PFSK-1 (cell line): ENCODE results near the gene MAPK1.

ENCODE experiments used
- FOXP2 ChIP-seq: optimal IDR thresholded peaks from 2 replicates; pipeline ENCODE3; 2011; ENCODE audit warnings: borderline replicate concordance, control low read depth, inconsistent platforms; ENCODE audit not compliant: insufficient read depth; ENCODE audit errors: extremely low read length, extremely low read depth
- POLR2AphosphoS5 ChIP-seq: IDR thresholded peaks from 2 replicates; pipeline ENCODE4 v1.6.1; 2012; ENCODE audit warnings: low read depth, mild to moderate bottlenecking, control low read depth, low read length, moderate library complexity
- REST ChIP-seq, 2 experiments: IDR thresholded peaks; 2 replicates each; pipeline versions ENCODE4 v1.6.1 to v1.8.0; 2011 to 2012; ENCODE audit warnings: low read depth in 2 of 2, low read length in 2 of 2, control low read depth in 1 of 2, inconsistent platforms in 1 of 2, mild to moderate bottlenecking in 1 of 2, moderate library complexity in 1 of 2; ENCODE audit not compliant: insufficient read depth in 1 of 2
- SIN3A ChIP-seq: IDR thresholded peaks from 2 replicates; pipeline ENCODE4 v1.6.1; 2012; ENCODE audit warnings: mild to moderate bottlenecking, low read length, moderate library complexity, borderline replicate concordance; ENCODE audit not compliant: insufficient read depth
- TAF1 ChIP-seq: IDR thresholded peaks from 2 replicates; pipeline ENCODE4 v1.6.1; 2012; ENCODE audit warnings: low read length, control low read depth, borderline replicate concordance; ENCODE audit not compliant: insufficient read depth

MAPK1 gene

DNA sequence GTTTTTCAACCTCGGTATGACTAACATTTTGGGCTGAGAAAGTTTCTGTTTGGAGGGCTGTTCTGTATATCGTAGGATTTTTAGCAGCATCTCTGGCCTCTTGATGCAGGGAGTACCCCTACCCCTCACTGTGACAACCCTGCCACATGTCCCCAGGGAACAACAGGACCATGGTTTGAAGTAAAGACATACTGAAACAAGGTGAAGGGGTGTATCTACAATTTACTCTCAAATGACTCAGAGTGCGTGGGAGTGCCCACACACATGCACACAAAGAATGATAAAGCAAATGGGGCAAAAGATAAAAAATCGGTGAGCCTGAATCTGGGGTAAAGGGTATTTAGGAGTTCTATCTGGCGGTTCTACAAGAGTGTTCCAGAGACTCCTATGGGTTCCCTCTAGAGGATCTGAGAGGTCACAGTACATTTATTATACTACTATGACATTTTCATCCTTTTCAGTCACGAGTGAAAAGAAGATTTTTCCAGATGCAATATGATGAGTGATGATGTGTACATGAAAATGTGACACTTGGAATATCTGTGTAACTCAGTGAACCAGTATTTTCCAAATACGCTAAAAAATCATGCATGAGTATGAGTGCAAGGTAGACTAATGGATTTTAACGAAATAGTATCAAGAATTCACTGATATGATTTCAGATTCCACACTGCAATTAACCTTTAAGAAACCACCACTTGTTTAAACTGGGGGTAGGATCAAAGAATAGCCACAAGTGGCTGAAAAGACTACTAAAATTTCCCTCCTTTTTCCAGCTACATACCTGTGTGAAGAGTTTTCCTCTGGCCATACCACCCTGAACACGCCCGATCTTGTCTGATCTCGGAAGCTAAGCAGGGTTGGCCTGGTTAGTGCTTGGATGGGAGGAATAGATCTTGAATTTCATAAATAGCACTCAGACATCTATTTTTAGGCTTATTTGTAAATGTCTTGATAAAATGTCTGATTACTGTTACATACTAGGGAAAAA lies 75.5 kb downstream of the MAPK1 start:
- TF ChIP-seq SIN3A = no peak

DNA sequence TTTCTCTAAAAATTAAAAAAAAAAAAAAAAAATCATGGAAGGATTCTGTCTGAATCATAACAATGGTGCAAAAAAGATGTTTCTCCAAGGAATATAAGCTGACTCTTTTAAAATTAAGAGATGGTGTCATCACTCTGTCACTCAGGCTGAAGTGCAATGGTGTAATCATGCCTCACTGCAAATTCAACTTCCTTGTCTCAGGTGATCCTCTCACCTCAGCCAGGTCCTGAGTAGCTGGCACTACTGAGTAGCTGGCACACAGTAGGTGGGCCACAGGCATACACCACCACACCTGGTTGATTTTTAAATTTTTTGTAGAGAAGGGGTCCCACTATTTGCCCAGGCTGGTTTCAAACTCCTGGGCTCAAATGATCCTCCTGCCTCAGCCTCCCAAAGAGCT lies 77.1 kb downstream of the MAPK1 start:
- TF ChIP-seq SIN3A = no peak
- TF ChIP-seq TAF1 = no peak
- no peak for TF ChIP-seq POLR2AphosphoS5
- no peak for TF ChIP-seq FOXP2
- TF ChIP-seq REST (IDR thresholded peaks at IDR 0.05; ENCODE audit: insufficient read depth in 1 of 2, low read depth in 2 of 2, low read length in 2 of 2) = no peak

DNA sequence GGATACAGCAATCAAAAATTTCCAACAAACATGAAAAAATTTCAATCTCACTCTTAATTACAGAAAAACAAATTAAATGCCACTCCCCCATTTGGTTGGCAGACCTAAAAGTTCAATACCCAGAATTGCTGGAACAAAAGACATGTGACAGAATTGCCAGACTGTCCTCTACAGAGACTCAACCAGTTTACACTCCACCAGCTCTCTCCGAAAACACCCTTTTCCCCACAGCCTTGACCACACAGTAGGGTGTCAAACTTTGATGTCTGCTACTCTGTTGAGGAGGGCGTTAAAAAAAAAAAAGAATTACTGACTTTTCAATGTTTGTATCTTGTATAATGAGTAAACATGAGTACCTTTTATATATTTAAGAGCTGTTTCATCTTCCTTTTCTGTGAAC lies 87.2 kb downstream of the MAPK1 start:
- no peak for TF ChIP-seq TAF1
- TF ChIP-seq POLR2AphosphoS5 = no peak
- TF ChIP-seq FOXP2 = no peak
- no peak for TF ChIP-seq REST (IDR thresholded peaks at IDR 0.05; ENCODE audit: insufficient read depth in 1 of 2, low read depth in 2 of 2, low read length in 2 of 2)
- no peak for TF ChIP-seq SIN3A

GRCh38 chr22:21779444-21779843 lies 88.0 kb downstream of the MAPK1 start:
- TF ChIP-seq REST (IDR thresholded peaks at IDR 0.05; ENCODE audit: insufficient read depth in 1 of 2, low read depth in 2 of 2, low read length in 2 of 2) = no peak
- TF ChIP-seq TAF1 = no peak
- TF ChIP-seq POLR2AphosphoS5 = no peak
- TF ChIP-seq SIN3A = no peak
- TF ChIP-seq FOXP2 = no peak

DNA sequence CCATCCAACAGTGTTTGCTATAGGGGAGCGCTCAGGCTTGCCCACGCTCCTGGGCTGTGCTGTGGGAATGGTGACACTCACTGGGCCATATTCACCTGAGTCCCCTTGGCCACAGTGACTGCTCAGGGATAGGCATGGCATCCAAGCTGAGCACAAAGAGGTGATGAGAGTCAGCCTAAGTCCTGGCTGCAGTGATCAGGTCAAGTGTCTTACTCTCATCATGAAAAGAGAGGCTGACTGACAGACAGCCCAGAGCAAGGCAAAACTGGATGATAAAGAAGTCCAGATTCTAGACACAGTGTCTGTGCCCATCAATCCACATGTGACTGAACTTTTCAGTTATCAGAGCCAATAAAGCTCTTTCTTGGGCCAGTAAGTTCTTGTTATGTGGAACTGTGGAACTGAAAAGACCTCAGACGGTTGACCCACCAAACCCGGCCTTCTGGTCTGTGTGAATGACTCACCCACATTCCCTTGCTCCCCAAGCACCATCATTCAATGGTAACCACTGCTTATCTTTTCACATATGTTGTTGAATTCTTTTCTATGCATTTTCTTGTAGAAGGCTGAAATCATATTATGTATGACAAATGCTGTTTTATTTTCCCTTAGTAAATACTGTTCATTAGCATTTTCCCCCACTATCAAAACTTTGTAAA lies 88.6 kb downstream of the MAPK1 start:
- TF ChIP-seq FOXP2 (no peak), TAF1 (no peak), POLR2AphosphoS5 (no peak), REST (IDR thresholded peaks at IDR 0.05; ENCODE audit: insufficient read depth in 1 of 2, low read depth in 2 of 2, low read length in 2 of 2) (no peak), SIN3A (no peak)
